SK-N-SH (cell line): ENCODE results near the gene FLT3LG.

Experiments
- MXI1 ChIP-seq: IDR thresholded peaks from 2 replicates; pipeline ENCODE4 v1.6.1; 2012; ENCODE audit warnings: mild to moderate bottlenecking, low read depth, low read length, improper control_type of control experiment
- POLR2AphosphoS5 ChIP-seq: IDR thresholded peaks from 2 replicates; pipeline ENCODE4 v1.6.1; 2012; ENCODE audit warnings: low read depth, low read length
- TF ChIP-seq, protein P1 (sequence below): fragments of 200-600 bp; sonication (generic); IDR thresholded peaks from 2 replicates; pipeline ENCODE4 v1.6.1; 2017; ENCODE audit warnings: antibody characterized with exemption, mild to moderate bottlenecking, moderate library complexity

DNA sequence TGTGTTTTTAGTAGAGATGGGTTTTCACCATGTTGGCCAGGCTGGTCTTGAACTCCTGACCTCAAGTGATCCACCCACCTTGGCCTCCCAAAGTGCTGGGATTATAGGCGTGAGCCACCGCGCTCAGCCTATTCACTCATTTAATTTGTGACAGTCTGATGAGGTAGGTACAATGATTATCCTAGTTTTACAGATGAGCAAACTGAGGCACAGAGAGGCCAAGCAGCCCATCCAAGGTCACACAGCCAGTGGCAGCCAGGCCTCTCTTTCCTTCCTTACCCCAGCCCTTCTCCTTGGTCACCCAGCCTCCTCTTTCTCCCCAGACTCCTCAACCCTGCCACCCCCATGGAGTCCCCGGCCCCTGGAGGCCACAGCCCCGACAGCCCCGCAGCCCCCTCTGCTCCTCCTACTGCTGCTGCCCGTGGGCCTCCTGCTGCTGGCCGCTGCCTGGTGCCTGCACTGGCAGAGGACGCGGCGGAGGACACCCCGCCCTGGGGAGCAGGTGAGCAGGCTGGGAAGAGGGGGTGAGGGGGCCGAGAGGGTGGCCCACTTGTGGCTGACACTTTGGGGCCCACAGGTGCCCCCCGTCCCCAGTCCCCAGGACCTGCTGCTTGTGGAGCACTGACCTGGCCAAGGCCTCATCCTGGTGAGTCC, 6.1 kb downstream of the FLT3LG start:
- TF ChIP-seq, protein P1, sequence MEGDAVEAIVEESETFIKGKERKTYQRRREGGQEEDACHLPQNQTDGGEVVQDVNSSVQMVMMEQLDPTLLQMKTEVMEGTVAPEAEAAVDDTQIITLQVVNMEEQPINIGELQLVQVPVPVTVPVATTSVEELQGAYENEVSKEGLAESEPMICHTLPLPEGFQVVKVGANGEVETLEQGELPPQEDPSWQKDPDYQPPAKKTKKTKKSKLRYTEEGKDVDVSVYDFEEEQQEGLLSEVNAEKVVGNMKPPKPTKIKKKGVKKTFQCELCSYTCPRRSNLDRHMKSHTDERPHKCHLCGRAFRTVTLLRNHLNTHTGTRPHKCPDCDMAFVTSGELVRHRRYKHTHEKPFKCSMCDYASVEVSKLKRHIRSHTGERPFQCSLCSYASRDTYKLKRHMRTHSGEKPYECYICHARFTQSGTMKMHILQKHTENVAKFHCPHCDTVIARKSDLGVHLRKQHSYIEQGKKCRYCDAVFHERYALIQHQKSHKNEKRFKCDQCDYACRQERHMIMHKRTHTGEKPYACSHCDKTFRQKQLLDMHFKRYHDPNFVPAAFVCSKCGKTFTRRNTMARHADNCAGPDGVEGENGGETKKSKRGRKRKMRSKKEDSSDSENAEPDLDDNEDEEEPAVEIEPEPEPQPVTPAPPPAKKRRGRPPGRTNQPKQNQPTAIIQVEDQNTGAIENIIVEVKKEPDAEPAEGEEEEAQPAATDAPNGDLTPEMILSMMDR = no peak
- TF ChIP-seq POLR2AphosphoS5 (no peak), MXI1 (no peak)
